ENCODE data around the gene MYOG.

MYOG gene

GRCh38 chr1:203085528-203086406, at the start of gene MYOG:
TSS of gene MYOG (minus strand) at chr1:203086012. CDS start at chr1:203085961, 51 bp downstream.
- DNase-seq (ENCODE audit: low read depth, low spot score): no peak

- DNase-seq (ENCODE audit: low read depth, low spot score): no peak
Measured at GRCh38 chr1:203133970-203134725, 48.3 kb upstream of the MYOG start.

DNA sequence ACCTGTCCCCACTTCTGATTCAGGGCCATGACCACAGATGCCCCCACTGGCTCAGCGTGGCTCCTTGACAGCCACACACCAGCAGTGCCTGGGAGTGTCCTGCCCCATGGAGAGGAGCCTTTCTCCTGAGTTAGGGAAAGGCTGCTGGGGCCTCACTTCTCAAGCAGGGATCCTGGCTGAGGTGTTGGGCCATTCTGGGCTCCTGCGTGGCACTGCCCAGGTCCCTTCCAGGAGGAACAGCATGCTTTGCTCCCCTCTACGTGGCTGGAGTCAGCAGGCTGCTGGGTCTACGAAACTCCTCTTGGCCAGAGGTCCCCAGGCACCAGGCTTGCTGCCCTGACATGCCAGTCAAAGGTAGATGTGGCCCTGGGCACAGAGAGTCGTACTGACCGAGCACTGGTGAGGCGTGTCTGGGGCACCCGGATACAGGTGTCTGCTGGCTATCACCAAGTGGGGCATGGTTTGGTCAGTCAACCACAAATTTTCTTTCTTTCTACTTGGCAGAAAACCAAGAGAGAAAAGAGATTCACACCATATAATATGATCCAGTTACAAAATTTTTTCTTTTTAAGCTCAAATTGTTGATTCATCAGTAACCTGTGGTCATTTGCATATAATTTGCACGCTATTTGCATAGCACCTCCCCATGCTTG, 45.9 kb upstream of the MYOG start:
- no peak for DNase-seq (ENCODE audit: low read depth, low spot score)

GRCh38 chr1:203130358-203130985, 44.7 kb upstream of the MYOG start:
- no peak for DNase-seq (ENCODE audit: low read depth, low spot score)

GRCh38 chr1:203129501-203130231, 43.9 kb upstream of the MYOG start:
- DNase-seq (ENCODE audit: low read depth, low spot score): no peak

DNA sequence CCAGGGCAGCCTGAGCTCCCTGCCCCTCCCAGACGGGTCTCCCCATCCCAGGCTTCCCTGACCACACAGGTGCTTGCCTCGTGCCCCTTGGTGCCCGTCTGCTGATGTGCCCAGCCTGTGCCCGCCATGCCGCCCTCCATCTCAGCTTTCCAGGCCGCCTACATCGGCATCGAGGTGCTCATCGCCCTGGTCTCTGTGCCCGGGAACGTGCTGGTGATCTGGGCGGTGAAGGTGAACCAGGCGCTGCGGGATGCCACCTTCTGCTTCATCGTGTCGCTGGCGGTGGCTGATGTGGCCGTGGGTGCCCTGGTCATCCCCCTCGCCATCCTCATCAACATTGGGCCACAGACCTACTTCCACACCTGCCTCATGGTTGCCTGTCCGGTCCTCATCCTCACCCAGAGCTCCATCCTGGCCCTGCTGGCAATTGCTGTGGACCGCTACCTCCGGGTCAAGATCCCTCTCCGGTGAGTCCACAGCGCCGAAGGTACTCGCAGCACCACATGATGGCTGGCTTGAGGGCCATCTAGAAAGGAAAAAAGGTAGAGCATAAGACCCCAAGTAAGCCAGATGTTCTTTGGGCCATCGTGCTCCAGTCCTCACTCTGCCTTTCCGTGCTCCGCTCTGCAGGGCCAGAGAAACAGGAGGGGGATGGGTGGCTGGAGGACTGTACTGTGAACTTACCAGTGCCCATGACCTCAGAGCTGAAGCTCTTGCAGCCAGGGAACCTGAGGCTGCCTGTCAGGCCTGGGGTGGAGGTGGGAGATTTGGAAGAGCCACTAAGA, 43.1 kb upstream of the MYOG start:
- DNase-seq (ENCODE audit: low read depth, low spot score): no peak

DNA sequence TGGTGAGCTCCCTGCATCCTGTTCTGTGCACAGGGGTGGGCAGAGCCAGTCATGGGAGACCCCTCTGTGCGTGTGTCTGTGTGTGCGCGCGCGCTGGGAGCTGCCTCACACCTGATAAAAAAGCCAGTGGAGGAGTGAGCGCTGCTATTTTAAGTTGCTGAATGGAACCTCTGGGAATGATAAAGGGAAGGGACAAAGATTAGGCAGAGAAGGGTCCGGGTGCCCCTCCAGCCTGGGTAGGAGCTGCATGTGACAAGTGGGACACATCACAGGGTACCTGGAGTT, 42.6 kb upstream of the MYOG start:
- DNase-seq (ENCODE audit: low read depth, low spot score): no peak

DNA sequence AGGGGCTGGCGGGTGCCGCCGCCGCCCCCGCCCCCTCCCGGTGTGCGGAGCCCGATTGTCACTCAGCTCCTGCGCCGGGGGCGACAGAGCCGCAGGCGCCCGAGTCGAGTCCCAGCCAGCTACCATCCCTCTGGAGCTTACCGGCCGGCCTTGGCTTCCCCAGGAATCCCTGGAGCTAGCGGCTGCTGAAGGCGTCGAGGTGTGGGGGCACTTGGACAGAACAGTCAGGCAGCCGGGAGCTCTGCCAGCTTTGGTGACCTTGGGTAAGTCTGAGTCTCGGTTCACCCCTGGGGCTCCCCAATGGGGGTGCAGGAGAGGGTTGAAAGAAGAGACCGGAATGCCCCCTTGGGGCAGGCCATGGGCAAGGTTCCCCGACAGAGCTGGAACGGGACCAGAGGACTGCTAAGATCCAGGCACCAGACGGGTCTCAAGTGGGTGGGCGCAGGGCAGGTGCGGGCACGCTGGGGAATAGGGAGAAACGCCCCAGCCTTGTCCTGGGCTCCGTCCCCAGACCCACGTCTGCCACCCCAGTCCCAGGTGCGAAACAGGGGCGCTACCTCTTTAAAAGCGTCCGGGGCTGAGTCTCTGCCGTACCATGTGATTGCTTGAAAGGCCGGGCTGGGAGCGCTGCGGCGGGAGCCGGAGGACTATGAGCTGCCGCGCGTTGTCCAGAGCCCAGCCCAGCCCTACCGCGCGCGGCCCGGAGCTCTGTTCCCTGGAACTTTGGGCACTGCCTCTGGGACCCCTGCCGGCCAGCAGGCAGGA, 42.0 kb upstream of the MYOG start, which contains the start of gene ADORA1:
TSS of gene ADORA1 (plus strand) at position 61 of the 765 bp plus-strand sequence. CDS start 1,116 bp downstream, outside the sequence.
- no peak for DNase-seq (ENCODE audit: low read depth, low spot score)

DNA sequence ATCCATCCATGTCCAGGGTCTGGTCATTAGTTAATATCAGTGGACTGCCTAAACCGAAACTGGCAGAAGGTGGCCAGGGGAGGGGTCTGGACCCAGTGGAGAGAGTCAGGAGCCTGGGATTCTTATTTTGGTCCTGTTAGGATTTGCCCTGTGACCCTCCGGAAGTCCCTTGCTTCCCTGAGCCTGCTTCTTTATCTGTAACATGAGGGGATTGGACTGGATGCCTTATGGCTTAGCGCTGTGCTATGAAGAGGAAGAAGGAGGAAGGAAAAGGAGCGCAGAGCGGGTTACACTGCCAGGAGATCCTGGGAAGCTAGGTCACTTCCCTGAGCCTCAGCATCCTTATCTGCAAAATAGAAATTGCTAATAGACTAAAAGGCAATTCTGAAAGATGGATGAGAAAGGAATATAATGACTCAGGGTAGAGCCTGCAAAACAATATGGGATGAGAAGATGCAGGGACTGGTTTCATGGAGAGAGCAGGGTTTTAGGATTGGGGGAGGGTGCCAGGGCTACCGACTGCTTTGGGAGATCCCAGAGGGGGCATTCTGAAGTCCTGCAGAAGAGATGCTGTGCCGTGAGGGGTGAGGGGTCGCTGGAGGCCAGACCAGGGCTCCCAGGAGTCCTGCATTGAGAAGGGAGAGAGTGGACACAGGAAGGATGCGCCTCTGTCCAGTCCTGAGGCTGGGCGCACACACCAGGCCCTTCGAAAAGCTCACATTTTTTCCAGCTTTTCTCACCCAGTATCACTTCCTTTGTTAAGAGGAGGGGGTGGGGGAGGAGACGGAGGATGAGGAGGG, 41.3 kb upstream of the MYOG start:
- DNase-seq (ENCODE audit: low read depth, low spot score): no peak

- DNase-seq (ENCODE audit: low read depth, low spot score): no peak
Measured at GRCh38 chr1:203126151-203126865, 40.5 kb upstream of the MYOG start.

- DNase-seq (ENCODE audit: low read depth, low spot score): no peak
Measured at GRCh38 chr1:203124546-203125317, 38.9 kb upstream of the MYOG start.

DNA sequence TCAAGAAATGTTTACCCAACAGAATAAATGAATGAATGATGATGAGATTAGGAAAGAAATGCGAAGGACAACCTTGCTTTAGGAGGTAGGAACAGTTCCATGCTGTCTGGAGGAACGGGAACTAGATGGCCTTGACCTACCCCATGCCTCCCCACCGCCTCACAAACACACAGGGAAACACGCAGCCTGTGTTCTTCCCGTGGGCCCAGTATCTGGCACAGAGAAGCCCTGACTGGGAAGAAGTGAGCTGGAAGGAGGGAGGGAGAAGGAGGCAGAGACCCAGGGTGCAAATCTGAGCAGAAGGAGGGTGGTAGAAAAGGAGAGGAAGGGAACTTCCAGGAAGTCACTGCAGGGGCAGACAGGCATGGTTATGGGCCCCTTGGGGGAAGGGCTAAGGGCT, 38.2 kb upstream of the MYOG start:
- DNase-seq (ENCODE audit: low read depth, low spot score): no peak

GRCh38 chr1:203122159-203122558, 36.3 kb upstream of the MYOG start:
- no peak for DNase-seq (ENCODE audit: low read depth, low spot score)

DNA sequence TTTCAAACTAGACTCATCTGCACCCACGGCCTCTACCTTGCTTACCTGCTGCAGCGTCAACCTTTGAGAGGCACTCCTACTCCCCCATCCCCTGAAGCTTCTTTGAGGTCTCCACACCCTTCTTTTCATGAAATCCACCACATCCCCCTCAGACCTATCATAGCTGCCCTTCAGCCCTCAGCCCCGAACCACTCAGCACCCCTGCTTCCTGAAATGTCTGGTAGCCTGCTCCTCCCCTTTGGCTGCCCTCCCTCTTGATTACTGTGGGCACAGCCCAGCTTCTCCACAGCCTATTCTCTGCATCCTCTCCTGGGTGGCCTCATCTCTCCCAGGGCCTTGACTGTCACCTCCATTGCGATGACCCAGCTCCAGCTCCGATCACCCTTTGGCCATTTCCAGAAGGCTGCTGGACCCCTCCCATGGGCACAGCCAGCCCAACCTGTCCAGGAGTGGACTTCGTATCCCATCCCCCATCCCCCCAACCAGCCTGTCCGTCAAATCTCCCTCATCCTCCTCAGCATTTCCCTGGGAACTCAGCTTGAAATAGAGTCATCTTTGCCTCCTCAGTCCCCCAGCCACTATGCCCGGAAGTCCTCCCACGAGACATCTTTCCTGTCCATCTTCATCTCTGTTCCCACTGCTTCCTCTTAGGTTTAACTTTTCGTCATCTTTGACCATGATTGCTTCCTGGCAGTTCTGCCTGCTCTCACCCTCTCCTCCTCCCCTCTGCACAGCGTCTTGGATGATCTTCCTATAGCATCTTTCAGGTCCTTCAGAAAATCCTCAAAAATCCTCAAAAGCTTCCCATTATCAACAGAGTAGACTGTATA, 35.6 kb upstream of the MYOG start:
- no peak for DNase-seq (ENCODE audit: low read depth, low spot score)

DNA sequence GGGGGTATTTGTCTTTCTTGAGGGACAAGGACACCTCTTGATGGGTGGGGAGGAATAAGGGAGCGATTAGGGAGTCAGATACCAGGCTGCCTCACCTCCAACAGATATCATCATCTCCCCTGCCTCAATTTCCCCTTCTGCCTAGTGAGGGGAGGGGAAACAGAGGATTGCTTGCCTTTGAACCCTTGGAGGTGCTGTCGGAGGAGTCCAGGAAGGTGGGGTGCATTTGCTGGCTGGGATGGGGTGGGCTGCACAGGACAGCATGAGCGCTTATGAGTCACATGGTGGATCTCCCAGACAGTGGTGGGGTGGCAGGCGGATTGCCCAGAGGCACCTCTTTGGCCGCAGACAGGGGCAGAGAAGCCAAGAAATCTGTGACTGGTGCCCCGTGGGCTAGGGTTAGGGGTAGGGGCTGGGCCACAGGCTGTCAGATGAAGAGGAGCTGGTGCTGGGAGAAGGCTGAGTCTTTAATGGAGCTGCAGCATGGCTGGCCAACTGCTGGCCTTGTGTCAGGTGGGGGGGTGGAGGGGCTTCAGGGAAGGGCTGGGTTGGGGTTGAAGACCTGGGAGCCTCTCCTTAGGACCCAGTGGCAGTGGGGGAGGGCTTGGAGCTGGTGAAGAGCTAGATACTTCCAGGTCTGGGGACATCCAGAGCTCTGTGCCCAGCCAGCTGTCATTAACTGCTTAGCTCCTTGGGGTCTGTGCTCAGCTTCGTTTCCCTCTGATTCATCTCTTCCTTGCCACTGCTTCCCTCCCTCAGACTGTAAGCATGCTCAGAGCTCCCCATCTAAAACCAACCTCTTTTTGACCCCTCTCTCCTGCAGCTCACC, 34.7 kb upstream of the MYOG start:
- no peak for DNase-seq (ENCODE audit: low read depth, low spot score)
